Panc1 (cell line): ENCODE measurements around the gene RAB7B.

Source experiments
- POLR2AphosphoS5 ChIP-seq: IDR thresholded peaks from 2 replicates; pipeline ENCODE4 v1.6.1; 2012; ENCODE audit warnings: mild to moderate bottlenecking, low read depth, low read length, moderate library complexity
- TCF7L2 ChIP-seq: IDR thresholded peaks from 2 replicates; pipeline ENCODE4 v1.6.1; 2011; ENCODE audit warnings: mild to moderate bottlenecking, low read depth, low read length, inconsistent platforms
- TF ChIP-seq, protein P1 (sequence below): fragments of 450-650 bp; IDR thresholded peaks from 2 replicates; pipeline ENCODE4 v1.5.1; 2017; ENCODE audit warnings: mild to moderate bottlenecking

DNA sequence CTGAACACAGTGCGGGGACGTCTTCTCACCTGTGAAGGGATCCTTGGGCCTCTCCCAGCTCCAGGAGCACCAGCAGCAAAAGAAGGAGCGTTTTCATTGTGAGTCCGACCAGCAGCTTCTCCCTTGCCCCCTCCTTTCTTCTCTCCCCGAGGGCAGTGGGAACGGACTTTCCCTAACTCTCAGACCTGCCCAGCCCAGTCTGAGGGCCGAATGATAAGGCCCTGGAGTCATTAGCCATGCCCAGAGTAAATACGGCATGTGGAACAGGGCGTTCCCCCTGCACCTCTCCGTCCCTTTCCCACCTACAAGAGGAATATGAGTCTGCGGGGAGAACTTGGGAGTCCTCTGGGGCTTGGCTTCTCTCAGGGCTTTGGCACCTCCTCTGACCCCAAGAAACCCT is 20.5 kb upstream of the RAB7B start, which contains the start of gene CTSE:
- TF ChIP-seq, protein P1, sequence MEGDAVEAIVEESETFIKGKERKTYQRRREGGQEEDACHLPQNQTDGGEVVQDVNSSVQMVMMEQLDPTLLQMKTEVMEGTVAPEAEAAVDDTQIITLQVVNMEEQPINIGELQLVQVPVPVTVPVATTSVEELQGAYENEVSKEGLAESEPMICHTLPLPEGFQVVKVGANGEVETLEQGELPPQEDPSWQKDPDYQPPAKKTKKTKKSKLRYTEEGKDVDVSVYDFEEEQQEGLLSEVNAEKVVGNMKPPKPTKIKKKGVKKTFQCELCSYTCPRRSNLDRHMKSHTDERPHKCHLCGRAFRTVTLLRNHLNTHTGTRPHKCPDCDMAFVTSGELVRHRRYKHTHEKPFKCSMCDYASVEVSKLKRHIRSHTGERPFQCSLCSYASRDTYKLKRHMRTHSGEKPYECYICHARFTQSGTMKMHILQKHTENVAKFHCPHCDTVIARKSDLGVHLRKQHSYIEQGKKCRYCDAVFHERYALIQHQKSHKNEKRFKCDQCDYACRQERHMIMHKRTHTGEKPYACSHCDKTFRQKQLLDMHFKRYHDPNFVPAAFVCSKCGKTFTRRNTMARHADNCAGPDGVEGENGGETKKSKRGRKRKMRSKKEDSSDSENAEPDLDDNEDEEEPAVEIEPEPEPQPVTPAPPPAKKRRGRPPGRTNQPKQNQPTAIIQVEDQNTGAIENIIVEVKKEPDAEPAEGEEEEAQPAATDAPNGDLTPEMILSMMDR = no peak
- TF ChIP-seq TCF7L2 (no peak), POLR2AphosphoS5 (no peak)
